BJ (cell line): ENCODE data around the gene SLC12A7. TPM values are rescaled to one million over a fixed set of nuclear protein-coding genes. Genes with fewer than 3 reads are reported as not detected.

Experiments
- CTCF ChIA-PET: fragments of 350-600 bp; formaldehyde crosslinking; extraction: SDS; loops from one replicate; lab custom pipeline; 2021; ENCODE audit warnings: antibody characterized with exemption, inconsistent platforms; lab: Yijun Ruan, JAX
- POLR2A ChIA-PET: fragments of 300-600 bp; sonication (Branson Sonifier 250); formaldehyde crosslinking; extraction: SDS; loops from one replicate; lab custom pipeline; 2021; ENCODE audit warnings: antibody characterized with exemption; lab: Charles Lee
- DNase-seq: peaks from one replicate; pipeline ENCODE4 v3.0.0-alpha.2; 2011; ENCODE audit warnings: low read depth
- H3K27me3 ChIP-seq: 2 replicates; pipeline ENCODE4 v1.6.0; 2011; ENCODE audit warnings: low read length; ENCODE audit not compliant: control insufficient read depth, insufficient read depth
- H3K36me3 ChIP-seq: 2 replicates; pipeline ENCODE4 v1.5.1; 2011; ENCODE audit warnings: low read length; ENCODE audit not compliant: control insufficient read depth, insufficient read depth
- H3K4me3 ChIP-seq: 2 replicates; pipeline ENCODE4 v1.5.1; 2011; ENCODE audit warnings: low read depth, mild to moderate bottlenecking, control low read depth, low read length
- polyA plus RNA-seq: library from polyadenylated mRNA; depleted of rRNA; stranded (reverse); fragments of >200 nt; gene quantifications from 2 replicates; pipeline ENCODE4 v1.2.3, GENCODE V29; 2011
- TF ChIP-seq, protein P1 (sequence below): IDR thresholded peaks from 2 replicates; pipeline ENCODE4 v1.5.1; 2011; ENCODE audit warnings: low read depth, mild to moderate bottlenecking, control low read depth, inconsistent platforms, low read length, moderate library complexity; ENCODE audit not compliant: insufficient read depth

Gene SLC12A7
- polyA plus RNA-seq, 1 experiment = 4.6 TPM

DNA sequence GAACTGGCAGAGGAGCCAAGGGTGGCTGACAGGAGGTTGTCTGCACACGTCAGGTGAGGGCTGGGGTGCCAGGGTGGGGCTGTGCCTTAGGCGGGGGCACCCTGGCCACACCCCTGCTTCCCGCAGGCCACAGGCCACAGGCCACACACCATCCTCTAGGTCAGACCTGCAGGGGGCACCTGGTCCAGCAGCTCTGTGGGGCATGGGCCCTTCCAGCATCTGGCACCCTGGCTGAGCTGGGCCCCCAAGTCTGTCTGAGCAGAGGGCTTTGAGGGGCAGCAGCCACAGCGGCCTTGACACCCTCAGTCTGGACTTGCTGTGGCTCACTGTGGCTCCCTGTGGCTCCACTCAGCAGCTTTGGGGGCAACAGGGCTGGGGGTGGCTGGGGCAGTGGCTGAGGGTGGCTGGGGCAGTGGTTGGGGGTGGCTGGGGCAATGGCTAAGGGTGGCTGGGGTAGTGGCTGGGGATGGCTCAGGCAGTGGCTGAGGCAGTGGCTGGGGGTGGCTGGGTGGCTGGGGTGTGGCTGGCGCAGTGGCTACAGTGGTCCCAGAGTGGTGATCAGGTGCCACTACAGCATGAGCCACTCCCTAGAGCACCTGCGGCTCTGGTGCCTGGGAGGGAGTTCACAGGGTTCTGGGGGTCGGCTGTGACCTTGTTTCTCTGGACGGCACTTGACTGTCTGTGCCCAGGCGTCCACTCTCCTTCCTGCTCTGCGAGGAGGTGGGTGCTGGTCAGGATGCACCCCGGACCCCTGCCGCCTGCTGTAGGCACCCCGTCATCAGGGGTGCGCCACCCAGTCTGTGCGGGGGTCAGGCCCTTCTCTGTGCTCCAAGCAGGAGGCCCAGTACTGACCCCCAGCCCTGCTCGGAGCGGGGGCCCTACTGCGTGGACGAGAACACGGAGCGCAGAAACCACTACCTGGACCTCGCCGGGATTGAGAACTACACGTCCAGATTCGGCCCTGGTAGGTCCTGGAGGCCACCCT lies 76.2 kb downstream of the SLC12A7 start:
- TF ChIP-seq, protein P1, sequence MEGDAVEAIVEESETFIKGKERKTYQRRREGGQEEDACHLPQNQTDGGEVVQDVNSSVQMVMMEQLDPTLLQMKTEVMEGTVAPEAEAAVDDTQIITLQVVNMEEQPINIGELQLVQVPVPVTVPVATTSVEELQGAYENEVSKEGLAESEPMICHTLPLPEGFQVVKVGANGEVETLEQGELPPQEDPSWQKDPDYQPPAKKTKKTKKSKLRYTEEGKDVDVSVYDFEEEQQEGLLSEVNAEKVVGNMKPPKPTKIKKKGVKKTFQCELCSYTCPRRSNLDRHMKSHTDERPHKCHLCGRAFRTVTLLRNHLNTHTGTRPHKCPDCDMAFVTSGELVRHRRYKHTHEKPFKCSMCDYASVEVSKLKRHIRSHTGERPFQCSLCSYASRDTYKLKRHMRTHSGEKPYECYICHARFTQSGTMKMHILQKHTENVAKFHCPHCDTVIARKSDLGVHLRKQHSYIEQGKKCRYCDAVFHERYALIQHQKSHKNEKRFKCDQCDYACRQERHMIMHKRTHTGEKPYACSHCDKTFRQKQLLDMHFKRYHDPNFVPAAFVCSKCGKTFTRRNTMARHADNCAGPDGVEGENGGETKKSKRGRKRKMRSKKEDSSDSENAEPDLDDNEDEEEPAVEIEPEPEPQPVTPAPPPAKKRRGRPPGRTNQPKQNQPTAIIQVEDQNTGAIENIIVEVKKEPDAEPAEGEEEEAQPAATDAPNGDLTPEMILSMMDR = no peak
- CTCF ChIA-PET = no interaction called here
- no peak for DNase-seq

DNA sequence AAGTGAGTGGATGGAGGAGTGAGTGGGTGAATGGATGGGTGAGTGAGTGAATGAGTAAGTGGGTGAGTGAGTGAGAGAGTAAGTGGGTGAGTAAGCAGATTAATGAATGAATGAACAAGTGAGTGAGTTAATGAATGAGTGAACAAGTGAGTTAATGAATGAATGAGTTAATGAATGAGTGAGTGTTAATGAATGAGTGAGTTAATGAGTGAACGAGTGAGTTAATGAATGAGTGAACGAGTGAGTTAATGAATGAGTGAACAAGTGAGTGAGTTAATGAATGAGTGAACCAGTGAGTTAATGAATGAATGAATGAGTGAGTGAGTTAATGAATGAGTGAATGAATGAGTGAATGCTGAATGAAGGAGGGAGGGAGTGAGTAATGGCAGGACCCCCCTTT lies 76.9 kb downstream of the SLC12A7 start:
- ChIA-PET POLR2A (no interaction called here), CTCF (no interaction called here)
- DNase-seq = no peak
- TF ChIP-seq, protein P1 = no peak
- Histone ChIP-seq H3K27me3 (peaks cover 2% of the 10 kb centered on the region; the same call in 1 of the 2 replicates), H3K36me3 (no peaks in the 10 kb centered on the region), H3K4me3 (no peak overlapping the region)

More for the DNA sequence above, 76.2 kb downstream of the SLC12A7 start:
- Histone ChIP-seq H3K27me3 (peaks cover 2% of the 10 kb centered on the region; the same call in 1 of the 2 replicates), H3K36me3 (no peaks in the 10 kb centered on the region), H3K4me3 (no peak overlapping the region)
- POLR2A ChIA-PET = no interaction called here

DNA sequence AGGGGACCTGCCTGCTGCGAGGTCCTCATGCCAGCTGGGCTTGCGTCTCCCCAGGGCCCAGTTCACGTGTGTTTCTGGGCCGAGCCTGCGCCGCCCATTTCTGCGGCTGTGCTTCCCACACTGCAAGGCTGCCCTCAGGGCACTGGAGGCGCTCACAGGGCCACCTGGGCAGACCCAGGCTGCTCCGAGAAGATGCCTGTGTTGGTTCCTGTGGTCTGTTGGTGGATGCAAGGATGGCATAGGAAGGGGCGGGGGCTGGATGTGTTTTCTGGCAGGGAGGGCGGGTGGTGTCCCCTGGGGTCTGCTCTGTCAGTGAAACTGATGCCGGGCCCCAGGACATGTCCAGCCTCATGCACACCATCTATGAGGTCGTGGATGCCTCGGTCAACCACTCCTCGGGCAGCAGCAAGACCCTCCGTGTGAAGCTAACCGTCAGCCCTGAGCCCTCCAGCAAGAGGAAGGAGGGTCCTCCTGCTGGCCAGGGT lies 77.4 kb downstream of the SLC12A7 start:
- ChIA-PET CTCF (no interaction called here), POLR2A (no interaction called here)
- peaks cover 4% of the 10 kb centered on the region; the same call in 1 of the 2 replicates for H3K27me3 ChIP-seq
- no peak for DNase-seq
- TF ChIP-seq, protein P1 = no peak
- no peak overlapping the region for H3K4me3 ChIP-seq
- no peaks in the 10 kb centered on the region for H3K36me3 ChIP-seq

DNA sequence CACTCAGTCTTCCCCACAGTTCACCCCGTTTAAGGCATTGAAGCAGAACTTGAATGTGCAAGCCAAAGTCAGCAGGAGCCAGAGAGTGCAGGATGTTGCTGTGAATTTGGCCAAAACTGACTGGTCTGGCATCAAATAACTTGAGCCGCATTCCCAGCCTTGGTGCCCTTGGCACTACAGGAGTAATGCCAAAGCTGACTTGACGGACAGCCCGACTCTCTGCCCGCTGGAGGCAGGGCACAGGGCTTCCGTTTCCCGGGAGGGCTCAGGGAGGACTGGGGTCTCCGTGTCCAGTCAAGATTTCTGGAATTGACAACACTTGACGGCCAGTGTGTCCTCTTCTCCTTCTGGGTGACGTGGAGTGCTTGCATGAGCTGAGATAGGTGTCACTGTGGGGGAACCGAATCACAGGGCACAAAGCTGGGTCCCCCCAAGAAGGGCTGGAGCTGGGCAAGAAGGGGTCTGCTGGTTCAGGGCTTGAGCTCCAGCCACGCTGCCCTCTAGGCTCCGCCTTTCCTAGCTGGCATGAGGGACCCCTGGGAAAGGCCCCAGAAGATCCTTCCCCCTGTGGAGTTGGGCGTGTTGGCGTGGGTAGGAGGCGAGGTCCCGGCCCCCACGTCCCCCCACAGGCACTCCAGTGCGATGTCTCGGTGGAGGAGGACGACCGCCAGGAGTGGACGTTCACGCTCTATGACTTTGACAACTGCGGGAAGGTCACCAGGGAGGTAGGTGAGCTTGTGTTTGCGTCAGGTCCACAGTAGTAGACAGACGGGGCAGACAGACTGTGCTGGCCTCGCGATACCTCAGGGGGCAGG lies 78.0 kb downstream of the SLC12A7 start:
- H3K4me3 ChIP-seq = no peak overlapping the region
- TF ChIP-seq, protein P1 = no peak
- no peaks in the 10 kb centered on the region for H3K36me3 ChIP-seq
- ChIA-PET CTCF (no interaction called here), POLR2A (no interaction called here)
- no peak for DNase-seq
- peaks cover 4% of the 10 kb centered on the region; the same call in 1 of the 2 replicates for H3K27me3 ChIP-seq

DNA sequence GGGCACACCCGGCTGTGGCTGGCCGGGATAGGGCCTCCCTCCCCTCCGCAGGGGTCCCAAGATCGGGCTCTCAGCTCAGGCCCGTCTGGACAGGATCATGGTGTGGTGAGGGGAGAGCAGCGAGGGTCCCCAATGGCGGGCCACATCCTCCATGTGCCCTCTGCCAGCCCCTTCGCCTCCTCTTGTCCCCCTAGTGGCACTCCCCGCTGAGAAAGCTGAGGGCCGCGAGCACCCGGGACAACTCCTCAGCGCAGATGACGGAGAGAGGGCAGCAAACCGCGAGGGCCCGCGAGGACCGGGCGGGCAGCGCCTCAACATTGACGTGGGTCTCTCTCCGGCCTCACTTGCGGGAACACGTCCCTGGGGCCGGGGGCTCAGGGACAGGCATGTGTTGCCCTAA lies 78.7 kb downstream of the SLC12A7 start:
- Histone ChIP-seq H3K4me3 (no peak overlapping the region), H3K36me3 (no peaks in the 10 kb centered on the region), H3K27me3 (peaks cover 5% of the 10 kb centered on the region)
- CTCF ChIA-PET = no interaction called here
- DNase-seq = no peak
- TF ChIP-seq, protein P1 = no peak
- POLR2A ChIA-PET = no interaction called here
